ENCODE results near the gene PLA2G4D. TPM values are rescaled to one million over a fixed set of nuclear protein-coding genes. Genes with fewer than 3 reads are reported as not detected.

PLA2G4D gene
- total and polyA plus RNA-seq, 7 donors, result not detected

DNA sequence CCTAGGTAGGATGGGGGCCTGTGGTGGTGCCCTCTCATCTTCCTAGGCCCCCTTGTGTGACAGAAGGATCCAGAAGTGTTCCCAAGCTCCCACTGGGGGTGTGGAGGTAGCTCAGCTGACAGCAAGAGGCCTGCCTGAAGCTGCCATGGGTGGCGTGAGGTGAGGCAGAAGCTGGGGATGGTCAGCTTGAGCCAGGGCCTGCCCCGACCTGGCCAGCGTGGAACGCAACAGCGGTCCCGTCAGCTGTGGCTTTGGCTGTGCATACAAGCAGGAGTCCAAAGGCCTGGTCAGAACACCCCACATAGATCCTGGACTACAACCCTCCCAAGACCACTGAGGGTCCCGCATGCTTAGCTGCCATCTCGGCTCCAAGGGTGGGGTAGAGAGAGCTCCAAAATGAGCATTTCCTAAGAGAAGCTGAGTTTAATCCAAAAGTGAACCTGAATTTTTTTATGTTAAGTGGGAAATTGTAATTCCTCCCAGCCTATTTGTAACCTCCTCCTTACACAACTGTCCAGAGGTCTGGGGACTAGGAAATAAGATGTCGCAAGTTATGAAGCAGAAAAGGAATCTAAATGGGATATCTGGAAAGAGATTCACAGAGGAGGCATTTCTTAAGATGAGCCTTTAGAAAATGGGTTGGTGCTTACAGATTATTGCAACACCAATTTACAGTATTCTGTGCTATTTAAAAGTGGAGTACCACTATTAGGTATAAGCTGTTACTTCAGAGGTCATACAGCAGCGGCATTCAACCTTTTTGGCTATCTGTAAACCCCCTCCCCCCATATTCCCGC lies 9.9 kb upstream of the PLA2G4D start:
- no peak for DNase-seq
- Histone ChIP-seq H3K4me1 (no peaks in the 10 kb centered on the region), H3K4me3 (no peak overlapping the region), H3K27ac (no peak overlapping the region), H3K9me3 (no peaks in the 10 kb centered on the region), H3K36me3 (ENCODE audit: insufficient read depth in 1 of 2, low read depth in 1 of 2) (no peaks in the 10 kb centered on the region), H3K27me3 (ENCODE audit: insufficient read depth in 3 of 3, low read length in 2 of 3) (no peaks in the 10 kb centered on the region)
- no peak for TF ChIP-seq CTCF (IDR thresholded peaks at IDR 0.05)
- intact Hi-C loops (cut with DNase I), result no loop called here
- 87 to 97% (median 95%) methylated on average over 11 of the region's 11 CpGs for WGBS, 3 donors
- no peak for ATAC-seq

DNA sequence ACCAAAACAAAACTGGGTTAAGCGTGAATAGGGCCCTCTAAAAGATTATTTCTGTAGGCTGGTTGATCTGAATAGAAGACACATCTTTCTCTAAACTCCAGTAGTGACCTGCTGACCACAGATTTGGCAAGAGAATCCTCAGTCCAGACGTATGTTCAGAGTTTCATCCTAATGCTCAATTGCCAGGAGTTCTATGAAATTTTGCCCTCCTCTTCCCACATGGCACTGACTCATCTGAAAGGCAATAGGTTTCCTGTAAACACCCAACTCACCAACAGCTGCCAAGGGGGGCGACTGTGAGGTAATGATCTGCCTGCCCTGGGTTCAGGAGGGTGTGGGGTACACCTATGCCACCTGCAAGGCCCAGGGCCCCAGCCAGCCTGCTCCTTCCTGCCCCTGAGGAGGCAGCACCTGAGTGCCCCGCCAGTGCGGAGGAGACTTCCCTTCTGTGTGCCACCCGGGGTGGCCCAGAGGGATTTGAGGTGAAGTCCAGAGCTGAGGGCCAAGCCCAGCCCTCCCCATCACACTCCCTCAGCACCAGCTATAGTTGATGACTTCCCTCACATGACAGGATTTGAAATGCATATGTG lies 8.4 kb upstream of the PLA2G4D start:
- Histone ChIP-seq H3K27ac (no peak overlapping the region), H3K9me3 (no peaks in the 10 kb centered on the region), H3K4me3 (no peak overlapping the region), H3K27me3 (ENCODE audit: insufficient read depth in 3 of 3, low read length in 2 of 3) (no peaks in the 10 kb centered on the region), H3K36me3 (ENCODE audit: insufficient read depth in 1 of 2, low read depth in 1 of 2) (no peaks in the 10 kb centered on the region), H3K4me1 (no peaks in the 10 kb centered on the region)
- TF ChIP-seq CTCF (IDR thresholded peaks at IDR 0.05), result no peak
- intact Hi-C loops (cut with DNase I), result no loop called here
- no peak for DNase-seq
- ATAC-seq, result no peak
- 72 to 87% (median 74%) methylated on average over 5 to 6 of the region's 6 CpGs for WGBS, 3 donors

GRCh38 chr15:42101861-42102260 lies 7.5 kb upstream of the PLA2G4D start:
- DNase-seq, result no peak
- ATAC-seq, result no peak
- no peaks in the 10 kb centered on the region for H3K27me3 ChIP-seq (ENCODE audit: insufficient read depth in 3 of 3, low read length in 2 of 3)
- intact Hi-C loops (cut with DNase I), result no loop called here
- H3K36me3 ChIP-seq (ENCODE audit: insufficient read depth in 1 of 2, low read depth in 1 of 2), result no peaks in the 10 kb centered on the region
- no peak overlapping the region for H3K4me3 ChIP-seq
- no peaks in the 10 kb centered on the region for H3K9me3 ChIP-seq
- 74 to 84% (median 79%) methylated on average over 1 of the region's 1 CpG for WGBS, 3 donors
- no peaks in the 10 kb centered on the region for H3K4me1 ChIP-seq
- no peak for TF ChIP-seq CTCF (IDR thresholded peaks at IDR 0.05)
- no peak overlapping the region for H3K27ac ChIP-seq

GRCh38 chr15:42100021-42100800 lies 5.8 kb upstream of the PLA2G4D start:
- H3K4me3 ChIP-seq, result no peak overlapping the region
- no peaks in the 10 kb centered on the region for H3K9me3 ChIP-seq
- no peak overlapping the region for H3K27ac ChIP-seq
- ATAC-seq (no peak), DNase-seq (no peak)
- TF ChIP-seq CTCF (IDR thresholded peaks at IDR 0.05), result no peak
- H3K27me3 ChIP-seq (ENCODE audit: insufficient read depth in 3 of 3, low read length in 2 of 3), result no peaks in the 10 kb centered on the region
- no peaks in the 10 kb centered on the region for H3K36me3 ChIP-seq (ENCODE audit: insufficient read depth in 1 of 2, low read depth in 1 of 2)
- H3K4me1 ChIP-seq, result no peaks in the 10 kb centered on the region
- 76 to 81% (median 80%) methylated on average over 8 of the region's 8 CpGs for WGBS, 3 donors
- intact Hi-C loops (cut with DNase I), result no loop called here

Data from psoas muscle (tissue), 8 donors.